Stimulated activated CD4-positive, alpha-beta T cell treated with anti-CD3 and anti-CD28 coated beads, TNF-alpha, amount 100 ng/mL, for 24 hours (primary cell): ENCODE results near the gene OR13A1.
"Not testable (repeated sequence)": the region's sequence is repeated elsewhere in the genome, so short reads cannot be mapped to it uniquely, and the experiment has no call there.

Experiments
- DNase-seq, 3 experiments: peaks; one replicate each; pipeline ENCODE4 v3.0.0-alpha.2; 2020; ENCODE audit warnings: low read depth in 3 of 3

The OR13A1 gene, protein sequence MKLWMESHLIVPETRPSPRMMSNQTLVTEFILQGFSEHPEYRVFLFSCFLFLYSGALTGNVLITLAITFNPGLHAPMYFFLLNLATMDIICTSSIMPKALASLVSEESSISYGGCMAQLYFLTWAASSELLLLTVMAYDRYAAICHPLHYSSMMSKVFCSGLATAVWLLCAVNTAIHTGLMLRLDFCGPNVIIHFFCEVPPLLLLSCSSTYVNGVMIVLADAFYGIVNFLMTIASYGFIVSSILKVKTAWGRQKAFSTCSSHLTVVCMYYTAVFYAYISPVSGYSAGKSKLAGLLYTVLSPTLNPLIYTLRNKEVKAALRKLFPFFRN

DNA sequence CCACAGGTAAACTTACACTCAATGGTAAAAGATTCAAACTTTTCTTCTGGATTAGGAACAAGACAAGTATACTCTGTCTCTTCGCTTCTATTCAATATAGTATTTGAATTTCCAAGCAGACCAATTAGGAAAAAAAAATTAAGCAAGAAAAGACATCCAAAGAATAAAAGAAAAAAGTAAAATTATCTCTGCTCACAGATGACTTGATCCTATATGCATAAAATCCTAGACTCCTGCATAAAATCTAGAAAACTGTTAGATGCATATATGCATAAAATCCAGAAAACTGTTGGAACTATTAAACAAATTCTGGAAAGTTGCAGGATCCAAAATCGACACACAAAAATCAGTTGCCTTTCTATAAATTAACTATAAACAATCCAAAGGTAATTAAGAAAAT is at the start of gene OR13A1:
OR13A1 (minus strand) TSS at position 101 of the 400 bp plus-strand sequence. CDS start 11,186 bp downstream, outside the sequence.
- no peak for DNase-seq

DNA sequence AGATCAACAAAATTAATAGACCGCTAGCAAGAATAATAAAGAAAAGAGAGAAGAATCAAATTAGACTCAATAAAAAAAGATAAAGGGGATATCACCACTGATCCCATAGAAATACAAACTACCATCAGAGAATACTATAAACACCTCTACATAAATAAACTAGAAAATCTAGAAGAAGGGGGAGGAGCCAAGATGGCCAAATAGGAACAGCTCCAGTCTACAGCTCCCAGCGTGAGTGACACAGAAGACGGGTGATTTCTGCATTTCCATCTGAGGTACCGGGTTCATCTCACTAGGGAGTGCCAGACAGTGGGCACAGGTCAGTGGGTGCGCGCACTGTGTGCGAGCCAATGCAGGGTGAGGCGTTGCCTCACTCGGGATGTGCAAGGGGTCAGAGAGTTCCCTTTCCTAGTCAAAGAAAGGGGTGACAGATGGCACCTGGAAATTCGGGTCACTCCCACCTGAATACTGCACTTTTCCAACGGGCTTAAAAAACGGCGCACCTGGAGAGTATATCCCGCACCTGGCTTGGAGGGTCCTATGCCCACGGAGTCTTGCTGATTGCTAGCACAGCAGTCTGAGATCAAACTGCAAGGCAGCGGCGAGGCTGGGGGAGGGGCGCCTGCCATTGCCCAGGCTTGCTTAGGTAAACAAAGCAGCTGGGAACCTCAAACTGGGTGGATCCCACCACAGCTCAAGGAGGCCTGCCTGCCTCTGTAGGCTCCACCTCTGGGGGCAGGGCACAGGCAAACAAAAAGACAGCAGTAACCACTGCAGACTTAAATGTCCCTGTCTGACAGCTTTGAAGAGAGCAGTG is 46.8 kb upstream of the OR13A1 start:
- DNase-seq = not testable (repeated sequence)

DNA sequence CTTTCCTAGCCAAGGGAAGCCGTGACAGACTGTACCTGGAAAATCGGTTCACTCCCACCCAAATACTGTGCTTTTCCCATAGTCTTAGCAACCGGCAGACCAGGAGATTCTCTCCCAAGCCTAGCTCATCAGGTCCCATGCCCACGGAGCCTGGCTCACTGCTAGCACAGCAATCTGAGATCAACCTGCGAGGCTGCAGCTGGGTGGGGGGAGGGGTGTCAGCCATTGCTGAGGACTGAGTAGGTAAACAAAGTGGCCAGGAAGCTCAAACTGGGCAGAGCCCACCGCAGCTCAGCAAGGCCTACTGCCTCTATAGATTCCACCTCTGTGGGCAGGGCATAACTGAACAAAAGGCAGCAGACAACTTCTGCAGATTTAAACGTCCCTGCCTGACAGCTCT is 43.6 kb upstream of the OR13A1 start:
- not testable (repeated sequence) for DNase-seq

DNA sequence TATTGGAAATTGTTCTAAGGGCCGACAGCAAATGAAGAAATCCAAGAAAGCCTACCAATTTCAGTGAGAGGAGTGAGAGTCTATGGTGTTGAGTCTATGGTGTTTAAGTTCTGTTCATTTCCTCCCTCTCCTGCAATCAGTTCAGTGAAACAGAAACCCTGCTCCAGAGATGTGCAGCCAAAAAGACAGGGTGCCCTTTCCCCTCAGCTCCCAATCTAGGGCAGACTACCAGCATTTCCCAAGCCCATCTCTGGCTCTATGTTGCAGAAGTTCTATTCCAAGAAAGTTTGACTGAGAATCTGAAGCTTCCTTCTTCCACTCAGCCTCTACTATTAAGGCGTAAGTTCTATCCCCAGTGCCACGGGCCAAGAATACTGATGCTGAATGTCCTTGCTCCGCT is 40.1 kb upstream of the OR13A1 start:
- DNase-seq = no peak

DNA sequence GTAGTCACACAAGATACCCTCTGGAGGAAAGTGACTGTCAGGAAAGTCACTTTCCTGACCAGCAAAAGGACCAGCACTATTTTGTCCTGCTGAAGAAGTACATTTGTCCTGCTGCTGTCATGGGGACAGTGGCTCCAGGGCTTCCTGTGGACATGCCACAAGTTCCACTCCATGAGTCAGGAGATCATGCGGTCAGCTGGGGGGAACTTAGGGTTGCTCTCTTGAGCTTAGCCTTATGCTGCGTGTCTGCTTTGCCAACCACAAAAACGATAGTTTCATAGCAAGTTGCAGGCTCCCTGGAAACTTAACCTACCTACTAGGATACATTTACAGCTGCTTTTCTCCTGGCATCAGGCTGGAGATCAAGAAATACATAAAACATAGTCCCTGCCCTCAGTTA is 38.9 kb upstream of the OR13A1 start:
- no peak for DNase-seq

DNA sequence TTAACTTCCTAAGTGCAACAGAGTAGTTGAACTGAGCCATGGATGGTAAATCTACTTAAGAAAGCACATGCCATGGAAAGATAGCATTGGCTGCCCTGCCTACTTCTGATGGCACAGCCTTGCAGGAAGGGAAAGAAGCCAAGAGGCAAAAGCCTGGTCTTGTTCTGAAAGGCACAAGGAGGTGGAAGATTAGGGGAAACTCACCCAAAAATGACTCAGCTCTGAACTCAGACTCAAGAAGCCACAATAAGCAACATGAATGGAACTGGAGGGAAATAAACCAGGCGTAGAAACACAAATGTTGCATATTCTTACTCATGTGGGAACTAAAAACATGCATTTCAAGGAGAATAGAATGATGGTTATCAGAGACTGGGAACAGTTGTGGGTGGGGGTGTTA is 37.8 kb upstream of the OR13A1 start:
- no peak for DNase-seq

DNA sequence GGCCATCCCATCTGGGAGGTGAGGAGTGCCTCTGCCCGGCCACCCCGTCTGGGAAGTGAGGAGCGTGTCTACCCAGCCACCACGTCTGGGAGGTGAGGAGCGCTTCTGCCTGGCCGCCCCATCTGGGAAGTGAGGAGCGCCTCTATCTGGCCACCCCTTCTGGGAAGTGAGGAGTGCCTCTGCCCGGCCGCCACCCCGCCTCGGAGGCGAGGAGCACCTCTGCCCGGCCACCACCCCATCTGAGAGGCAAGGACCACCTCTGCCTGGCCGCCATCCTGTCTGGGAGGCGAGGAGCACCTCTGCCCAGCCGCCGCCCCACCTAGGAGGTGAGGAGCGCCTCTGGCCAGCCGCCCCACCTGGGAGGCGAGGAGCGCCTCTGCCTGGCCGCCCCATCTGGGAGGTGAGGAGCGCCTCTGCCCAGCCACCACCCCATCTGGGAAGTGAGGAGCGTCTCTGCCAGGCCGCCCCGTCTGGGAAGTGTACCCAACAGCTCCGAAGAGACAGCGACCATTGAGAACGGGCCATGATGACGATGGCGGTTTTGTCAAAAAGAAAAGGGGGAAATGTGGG is 32.9 kb upstream of the OR13A1 start:
- DNase-seq = not testable (repeated sequence)

DNA sequence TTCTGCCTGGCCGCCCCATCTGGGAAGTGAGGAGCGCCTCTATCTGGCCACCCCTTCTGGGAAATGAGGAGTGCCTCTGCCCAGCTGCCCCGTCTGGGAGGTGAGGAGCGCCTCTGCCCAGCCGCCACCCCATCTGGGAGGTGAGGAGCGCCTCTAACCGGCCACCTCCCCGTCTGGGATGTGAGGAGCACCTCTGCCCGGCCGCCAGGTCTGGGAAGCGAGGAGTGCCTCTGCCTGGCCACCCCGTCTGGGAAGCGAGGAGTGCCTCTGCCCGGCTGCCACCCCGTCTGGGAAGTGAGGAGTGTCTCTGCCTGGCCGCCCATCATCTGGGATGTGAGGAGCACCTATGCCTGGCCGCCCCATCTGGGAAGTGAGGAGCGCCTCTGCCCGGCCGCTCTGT is 32.1 kb upstream of the OR13A1 start:
- DNase-seq = not testable (repeated sequence)

DNA sequence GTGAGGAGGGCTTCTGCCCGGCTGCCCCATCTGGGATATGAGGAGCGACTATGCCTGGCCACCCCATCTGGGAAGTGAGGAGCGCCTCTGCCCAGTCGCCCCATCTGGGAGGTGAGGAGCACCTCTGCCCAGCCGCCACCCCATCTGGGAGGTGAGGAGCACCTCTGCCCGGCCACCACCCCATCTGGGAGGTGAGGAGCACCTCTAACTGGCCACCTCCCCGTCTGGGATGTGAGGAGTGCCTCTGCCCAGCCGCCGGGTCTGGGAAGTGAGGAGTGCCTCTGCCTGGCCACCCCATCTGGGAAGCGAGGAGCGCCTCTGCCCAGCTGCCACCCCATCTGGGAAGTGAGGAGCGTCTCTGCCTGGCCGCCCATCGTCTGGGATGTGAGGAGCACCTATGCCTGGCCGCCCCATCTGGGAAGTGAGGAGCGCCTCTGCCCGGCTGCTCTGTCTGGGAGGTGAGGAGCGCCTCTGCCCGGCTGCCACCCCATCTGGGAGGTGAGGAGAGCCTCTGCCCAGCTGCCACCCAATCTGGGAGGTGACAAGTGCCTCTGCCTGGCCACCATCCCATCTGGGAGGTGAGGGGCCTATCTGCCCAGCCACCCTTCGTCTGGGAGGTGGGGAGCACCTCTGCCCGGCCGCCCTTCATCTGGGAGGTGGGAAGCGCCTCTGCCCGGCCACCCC is 31.4 kb upstream of the OR13A1 start:
- not testable (repeated sequence) for DNase-seq

DNA sequence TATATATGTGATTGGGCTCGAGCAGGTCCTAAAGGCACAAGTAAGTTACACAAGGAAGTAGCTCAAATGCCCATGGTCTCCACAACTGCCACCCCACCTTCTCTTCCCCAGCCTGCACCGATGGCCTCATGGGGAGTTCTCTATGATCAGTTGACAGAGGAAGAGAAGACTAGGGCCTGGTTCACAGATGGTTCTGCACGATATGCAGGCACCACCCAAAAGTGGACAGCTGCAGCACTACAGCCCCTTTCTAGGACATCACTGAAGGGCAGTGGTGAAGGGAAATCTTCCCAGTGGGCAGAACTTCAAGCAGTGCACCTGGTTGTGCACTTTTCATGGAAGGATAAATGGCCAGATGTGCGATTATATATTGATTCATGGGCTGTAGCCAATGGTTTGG is 25.0 kb upstream of the OR13A1 start:
- DNase-seq = not testable (repeated sequence)

DNA sequence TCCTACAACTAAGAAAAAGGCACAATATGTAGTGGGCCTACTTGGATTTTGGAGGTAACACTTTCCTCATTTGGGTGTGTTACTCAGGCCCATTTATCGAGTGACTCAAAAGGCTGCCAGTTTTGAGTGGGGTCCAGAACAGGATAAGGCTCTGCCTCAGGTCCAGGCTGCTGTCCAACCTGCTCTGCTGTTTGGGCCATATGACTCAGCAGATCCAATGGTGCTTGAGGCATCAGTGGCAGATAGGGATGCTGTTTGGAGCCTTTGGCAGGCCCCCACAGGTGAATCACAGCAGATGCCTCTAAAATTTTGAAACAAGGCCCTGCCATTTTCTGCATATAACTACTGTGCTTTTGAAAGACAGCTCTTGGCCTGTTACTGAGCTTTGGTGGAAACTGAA is 24.5 kb upstream of the OR13A1 start:
- DNase-seq = no peak

DNA sequence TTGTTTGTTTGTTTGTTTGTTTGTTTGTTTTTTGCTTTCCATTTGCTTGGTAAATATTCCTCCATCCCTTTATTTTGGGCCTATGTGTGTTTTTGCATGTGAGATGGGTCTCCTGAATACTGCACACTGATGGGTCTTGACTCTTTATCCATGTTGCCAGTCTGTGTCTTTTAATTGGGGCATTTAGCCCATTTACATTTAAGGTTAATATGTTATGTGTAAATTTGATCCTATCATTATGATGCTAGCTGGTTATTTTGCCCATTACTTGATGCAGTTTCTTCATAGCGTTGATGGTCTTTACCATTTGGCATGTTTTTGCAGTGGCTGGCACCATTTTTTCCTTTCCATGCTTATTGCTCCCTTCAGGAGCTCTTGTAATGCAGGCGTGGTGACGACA is 16.4 kb upstream of the OR13A1 start:
- not testable (repeated sequence) for DNase-seq

DNA sequence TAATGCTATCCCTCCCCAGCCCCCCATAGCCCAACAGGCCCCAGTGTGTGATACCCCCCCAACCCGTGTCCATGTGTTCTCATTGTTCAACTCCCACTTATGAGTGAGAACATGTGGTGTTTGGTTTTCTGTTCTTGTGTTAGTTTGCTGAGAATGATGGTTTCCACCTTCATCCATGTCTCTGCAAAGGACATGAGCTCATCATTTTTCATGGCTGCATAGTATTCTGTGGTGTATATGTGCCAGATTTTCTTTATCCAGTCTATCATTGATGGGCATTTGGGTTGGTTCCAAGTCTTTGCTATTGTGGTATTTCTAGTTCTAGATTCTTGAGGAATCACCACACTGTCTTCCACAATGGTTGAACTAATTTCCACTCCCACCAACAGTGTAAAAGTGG is 11.5 kb upstream of the OR13A1 start:
- DNase-seq = not testable (repeated sequence)

DNA sequence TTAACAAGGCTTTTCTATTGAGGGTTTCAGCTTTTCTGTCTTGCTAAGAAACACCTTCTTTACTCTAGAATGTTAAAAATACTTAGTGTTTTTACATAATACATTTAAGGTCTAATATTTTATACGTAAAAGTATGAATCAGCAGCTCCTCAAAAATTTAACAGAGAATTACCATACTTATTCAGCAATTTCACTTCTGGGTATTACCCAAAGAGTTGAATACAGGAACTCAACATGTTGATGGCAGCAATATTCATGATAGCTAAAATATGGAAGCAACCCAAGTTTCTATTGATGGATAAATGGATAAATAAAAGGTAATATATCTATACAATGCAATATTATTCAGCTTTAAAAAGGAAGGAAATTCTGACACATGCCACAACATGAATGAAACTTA is 9.7 kb upstream of the OR13A1 start:
- no peak for DNase-seq

DNA sequence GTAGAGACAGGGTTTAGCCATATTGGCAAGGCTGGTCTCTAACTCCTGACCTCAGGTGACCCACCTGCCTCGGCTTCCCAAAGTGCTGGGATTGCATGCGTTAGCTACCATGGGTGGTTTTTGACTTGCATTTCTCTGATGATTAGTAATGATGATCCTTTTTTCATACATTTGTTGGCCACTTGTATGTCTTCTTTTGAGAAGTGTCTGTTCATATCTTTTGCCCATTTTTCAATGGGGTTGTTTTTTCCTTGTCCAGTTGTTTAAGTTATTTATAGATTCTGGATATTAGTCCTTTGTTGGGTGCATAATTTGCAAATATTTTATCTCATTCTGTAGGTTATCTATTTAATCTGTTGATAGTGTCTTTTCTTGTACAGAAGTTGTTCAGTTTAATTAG is 4.3 kb upstream of the OR13A1 start:
- no peak for DNase-seq

DNA sequence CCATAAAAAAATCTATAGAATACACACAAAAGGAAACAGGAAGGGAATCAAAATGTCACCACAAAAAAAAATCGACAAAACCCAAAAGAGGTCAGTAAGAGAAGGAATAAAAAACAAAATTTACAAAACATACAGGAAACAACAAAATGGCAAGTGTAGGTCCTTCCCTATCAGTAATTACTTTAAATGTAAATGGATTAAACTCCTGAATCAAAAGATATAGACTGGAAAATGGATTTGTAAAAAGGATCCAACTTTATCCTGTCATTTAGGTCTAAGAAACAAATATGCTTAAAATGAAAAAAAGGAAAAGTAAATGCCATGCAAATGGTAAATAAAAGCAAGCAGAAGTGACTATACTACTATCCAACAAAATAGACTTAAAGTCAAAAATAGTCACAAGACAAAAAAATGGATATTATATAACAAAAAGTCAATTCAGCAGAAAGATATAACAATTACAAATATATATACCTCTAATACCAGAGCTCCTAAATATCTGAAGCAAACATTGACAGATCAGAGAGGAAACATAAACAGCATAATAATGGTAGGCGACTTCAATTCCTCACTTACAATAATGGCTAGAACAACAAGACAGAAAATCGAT is 2.0 kb downstream of the OR13A1 start:
- DNase-seq = no peak

DNA sequence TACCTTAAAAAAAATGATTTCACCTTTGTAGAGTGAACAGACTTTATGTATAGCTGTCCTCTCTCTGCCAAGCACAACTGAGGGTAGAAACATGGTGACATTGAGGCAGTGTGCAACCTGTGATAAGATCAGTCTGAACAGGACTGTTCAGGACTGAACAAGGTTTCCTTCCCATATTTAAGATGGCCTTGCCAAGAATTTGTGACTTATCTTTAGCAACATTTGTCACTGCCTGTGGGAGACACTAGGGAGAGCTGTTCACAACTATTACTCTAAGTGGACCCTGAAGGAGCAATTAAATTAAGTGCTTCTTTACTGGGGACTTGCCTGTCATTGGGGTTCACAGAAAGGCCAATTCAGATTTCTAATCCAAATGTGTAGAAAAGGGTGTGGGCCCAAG is 6.7 kb downstream of the OR13A1 start:
- no peak for DNase-seq

DNA sequence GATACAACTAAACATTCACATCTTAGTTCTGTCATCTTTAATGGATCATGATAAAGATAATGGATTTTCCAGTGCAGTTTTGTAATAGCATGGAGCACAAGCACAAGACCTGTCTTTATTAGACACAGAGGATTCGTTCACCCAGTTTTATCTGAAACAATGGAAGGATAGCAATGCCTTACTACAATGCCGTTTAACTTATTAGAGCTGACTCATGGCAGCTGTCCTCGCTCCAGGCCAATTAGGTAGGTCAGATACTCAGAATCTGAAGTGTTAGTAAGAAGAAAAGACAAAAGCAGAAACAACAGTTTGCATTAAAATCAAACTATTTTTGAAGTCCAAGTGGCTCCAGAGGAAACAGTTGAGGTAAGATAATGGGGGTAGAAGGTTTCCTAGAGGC is 12.8 kb downstream of the OR13A1 start:
- no peak for DNase-seq

DNA sequence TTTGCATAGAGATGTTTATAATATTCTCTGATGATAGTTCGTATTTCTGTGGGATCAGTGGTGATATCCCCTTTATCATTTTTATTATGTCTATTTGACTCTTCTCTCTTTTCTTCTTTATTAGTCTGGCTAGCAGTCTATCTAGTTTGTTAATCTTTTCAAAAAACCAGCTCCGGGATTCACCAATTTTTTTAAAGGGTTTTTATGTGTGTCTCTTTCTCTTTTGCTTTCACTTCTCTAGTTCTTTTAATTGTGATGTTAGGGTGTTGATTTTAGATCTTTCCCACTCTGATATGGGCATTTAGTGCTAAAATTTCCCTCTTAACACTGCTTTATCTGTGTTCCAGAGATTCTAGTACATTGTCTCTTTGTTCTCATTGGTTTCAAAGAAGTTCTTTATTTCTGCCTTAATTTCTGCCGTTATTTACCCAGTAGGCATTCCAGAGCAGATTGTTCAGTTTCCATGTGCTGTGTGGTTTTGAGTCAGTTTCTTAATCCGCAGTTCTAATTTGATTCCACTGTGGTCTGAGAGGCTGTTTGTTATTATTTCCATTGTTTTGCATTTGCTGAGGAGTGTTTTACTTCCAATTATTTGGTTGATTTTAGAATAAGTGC is 17.0 kb downstream of the OR13A1 start:
- DNase-seq = not testable (repeated sequence)

DNA sequence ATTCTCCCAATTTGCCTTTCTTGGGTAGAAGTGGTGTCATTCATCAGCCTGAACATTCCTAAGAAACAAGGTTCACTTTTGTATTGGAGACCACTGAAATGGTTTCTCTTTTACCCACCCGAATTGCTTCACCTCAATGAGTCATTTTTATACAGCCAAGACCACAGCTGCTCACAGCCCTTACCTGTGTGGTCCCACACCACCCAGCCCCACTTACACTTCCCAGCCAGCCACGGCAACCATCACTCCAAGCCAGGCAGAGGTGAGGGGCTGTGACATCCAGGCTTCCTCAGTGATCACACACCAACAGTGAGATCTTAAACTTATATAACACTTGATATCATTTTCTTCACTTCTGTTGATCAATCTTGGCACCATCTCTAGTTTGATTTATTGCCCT is 20.7 kb downstream of the OR13A1 start:
- no peak for DNase-seq

DNA sequence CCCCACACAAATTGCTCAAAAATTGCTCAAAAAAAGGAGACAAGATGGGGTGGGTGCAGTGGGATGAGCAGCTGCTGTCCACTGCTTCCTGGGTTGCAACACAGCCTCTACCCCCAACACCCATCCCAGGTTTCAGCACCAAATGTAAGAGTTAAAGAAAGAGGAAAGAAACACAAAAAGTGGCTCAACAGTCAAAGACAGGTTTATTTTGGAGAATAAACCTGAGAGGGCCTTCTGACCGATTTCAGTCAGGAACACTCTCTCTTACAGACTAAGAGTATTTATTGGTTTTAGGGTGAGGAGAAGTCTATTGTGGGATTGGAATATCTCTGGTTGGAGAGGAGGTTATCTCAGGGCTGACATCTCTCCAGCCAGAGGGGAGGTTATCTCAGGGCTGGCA is 28.4 kb downstream of the OR13A1 start:
- no peak for DNase-seq
